ENCODE measurements around the gene MACIR.

DNA sequence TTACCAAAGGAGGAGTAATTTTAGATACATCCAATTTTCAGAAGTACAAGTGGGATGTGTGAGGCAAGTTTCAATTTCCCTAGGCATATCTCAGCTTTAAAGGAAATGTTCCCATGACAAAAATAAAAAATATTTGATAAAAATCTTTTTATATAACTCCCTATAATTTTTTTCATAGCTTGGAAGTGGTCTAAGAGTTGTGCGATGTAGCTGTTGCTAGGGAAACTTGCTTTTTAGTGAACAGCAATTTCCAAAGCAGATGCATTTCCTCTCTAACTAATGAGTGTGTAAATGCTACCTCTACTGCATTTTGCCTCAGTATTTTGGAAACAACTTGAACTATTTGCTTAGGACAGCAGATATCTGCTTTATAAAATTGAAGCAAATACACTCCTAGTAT is 39.6 kb downstream of the MACIR start:
- TF ChIP-seq EZH2 (IDR thresholded peaks at IDR 0.05; ENCODE audit: low read depth) (no peak), CTCF (conservative IDR thresholded peaks at IDR 0.05) (no peak)

Measured in PC-9 (cell line).